ENCODE results near the gene TRIM69.
"Not testable (repeated sequence)": the region's sequence is repeated elsewhere in the genome, so short reads cannot be mapped to it uniquely, and the experiment has no call there.

DNA sequence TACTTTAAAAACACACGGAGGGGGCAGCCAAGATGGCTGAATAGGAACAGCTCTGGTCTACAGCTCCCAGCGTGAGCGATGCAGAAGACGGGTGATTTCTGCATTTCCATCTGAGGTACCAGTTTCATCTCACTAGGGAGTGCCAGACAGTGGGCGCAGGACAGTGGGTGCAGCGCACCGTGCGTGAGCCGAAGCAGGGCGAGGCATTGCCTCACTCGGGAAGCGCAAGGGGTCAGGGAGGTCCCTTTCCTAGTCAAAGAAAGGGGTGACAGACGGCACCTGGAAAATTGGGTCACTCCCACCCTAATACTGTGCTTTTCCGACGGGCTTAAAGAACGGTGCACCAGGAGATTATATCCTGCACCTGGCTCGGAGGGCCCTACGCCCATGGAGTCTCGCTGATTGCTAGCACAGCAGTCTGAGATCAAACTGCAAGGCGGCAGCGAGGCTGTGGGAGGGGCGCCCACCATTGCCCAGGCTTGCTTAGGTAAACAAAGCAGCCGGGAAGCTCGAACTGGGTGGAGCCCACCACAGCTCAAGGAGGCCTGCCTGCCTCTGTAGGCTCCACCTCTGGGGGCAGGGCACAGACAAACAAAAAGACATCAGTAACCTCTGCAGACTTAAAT, 3.0 kb downstream of the TRIM69 start:
- TF ChIP-seq CTCF (IDR thresholded peaks at IDR 0.05); POLR2AphosphoS5 (IDR thresholded peaks at IDR 0.05; ENCODE audit: low read depth, low read length); SIN3A (IDR thresholded peaks at IDR 0.05; ENCODE audit: borderline replicate concordance, insufficient read depth, low read depth, low read length); REST (IDR thresholded peaks at IDR 0.05; ENCODE audit: insufficient read depth in 1 of 2, low read depth in 2 of 2, low read length in 1 of 2): not testable (repeated sequence)
